Heart left ventricle (tissue), 16 donors: Measurements from ENCODE around the gene JUND. TPM values are rescaled to one million over a fixed set of nuclear protein-coding genes. Genes with fewer than 3 reads are reported as not detected.

Experiments
- ATAC-seq, 4 donors: fragments of 200-7000 bp; cut with Tn5 transposase; one replicate each; pipeline ENCODE4 v1.9.1; 2020 to 2022; ENCODE audit warnings: moderate library complexity in 4 of 4, mild to moderate bottlenecking in 3 of 4, moderate number of reproducible peaks in 1 of 4
- DNase-seq, 5 donors: peaks; one replicate each; pipeline ENCODE4 v3.0.0-alpha.2; 2020
- H3K27ac ChIP-seq, 12 donors: fragments of 200-600 bp; sonication (generic) in 4 of 12; one replicate each; pipeline versions ENCODE4 v1.5.0 to v1.8.0; 2016 to 2022; ENCODE audit warnings: mild to moderate bottlenecking in 2 of 12
- H3K27me3 ChIP-seq, 9 donors: fragments of 200-600 bp; sonication (generic) in 2 of 9; one replicate each; pipeline versions ENCODE4 v1.5.1 to v1.8.0; 2016 to 2022; ENCODE audit warnings: mild to moderate bottlenecking in 3 of 9
- H3K36me3 ChIP-seq, 9 donors: fragments of 200-600 bp; sonication (generic) in 2 of 9; one replicate each; pipeline versions ENCODE4 v1.5.0 to v1.8.0; 2018 to 2022; ENCODE audit warnings: mild to moderate bottlenecking in 2 of 9
- H3K4me1 ChIP-seq, 12 donors: fragments of 200-600 bp; sonication (generic) in 4 of 12; one replicate each; pipeline versions ENCODE4 v1.5.0 to v1.8.0; 2016 to 2022; ENCODE audit warnings: mild to moderate bottlenecking in 3 of 12
- H3K4me3 ChIP-seq, 12 donors: fragments of 200-600 bp; sonication (generic) in 4 of 12; one replicate each; pipeline versions ENCODE4 v1.5.0 to v1.8.0; 2017 to 2022; ENCODE audit warnings: mild to moderate bottlenecking in 9 of 12, moderate library complexity in 4 of 12
- H3K9me3 ChIP-seq, 12 donors: fragments of 200-600 bp; sonication (generic) in 4 of 12; one replicate each; pipeline versions ENCODE4 v1.5.0 to v1.8.0; 2016 to 2022; ENCODE audit warnings: mild to moderate bottlenecking in 1 of 12
- CTCF ChIP-seq, 12 donors: fragments of 200-600 bp; sonication (generic) in 4 of 12; IDR thresholded peaks; one replicate each; pipeline versions ENCODE4 v1.5.0 to v1.8.0; 2018 to 2022; ENCODE audit warnings: antibody characterized with exemption in 12 of 12, mild to moderate bottlenecking in 5 of 12
- POLR2A ChIP-seq, 2 donors: fragments of 450-650 bp; IDR thresholded peaks; one replicate each; pipeline ENCODE4 v1.6.1; 2017; ENCODE audit warnings: antibody characterized with exemption in 2 of 2, mild to moderate bottlenecking in 2 of 2, moderate library complexity in 2 of 2
- WGBS, 4 donors: extraction: QIAGEN DNeasy Blood & Tissue Kit in 2 of 4; methylation state at CpG; one replicate each; pipeline versions ENCODE4 v1.1.5 to v1.1.7; 2013 to 2018; 5-methylcytosine and 5-hydroxymethylcytosine counted together
- intact Hi-C, 10 donors: fragments of 100-400 bp; cut with DNase I; formaldehyde crosslinking; loops; one replicate each; pipeline versions ENCODE4 v1.11.1 to v1.14.2; 2022
- polyA plus RNA-seq, 2 donors: library from polyadenylated mRNA; stranded (reverse); fragments of 200-250 nt; gene quantifications; one replicate each; pipeline ENCODE4 v1.2.3, GENCODE V29; 2013
- total RNA-seq, 9 donors: library from RNA; depleted of rRNA in 2 of 9; stranded (reverse); fragments of >200 nt in 2 of 9; fragmentation: NEBNext Ultra II Directional in 3 of 9; extraction: Animal tissue kit (Norgen Biotek cat#: 25700) in 3 of 9; gene quantifications; one replicate each; pipeline versions ENCODE4 v1.1.0 to v1.2.4, GENCODE V29; 2016 to 2023
- donor health status: ischemic (EF 13 %, LVEDD 7.1; RV severe dilation, severe dysfunction).
- donor health status: healthy with polysubstance abuse.
- donor health status: DM: no; HTN: yes; CAD: no.
- donor health status: DM: no; HTN: no; CAD: no.
- donor health status: ischemic (EF 25% LVEDD 6.9; RV normal size, moderate dysfunction).
- donor health status: ischemic (EF 25% LVEDD 5.7; RV mildly dilated, moderate dysfunction).
- donor health status: healthy.
- donor health status: DM: yes; HTN: yes; CAD: no.
- donor health status: ischemic (EF 35%, LVEDD 5.7; RV mildly dilated, moderate dysfunction).
- donor health status: nonischemic (EF 11% LVEDD 7.7; RV severe dilation, severe dysfunction).
- donor health status: DM: yes; HTN: yes; CAD: no.
- donor health status: PGD.
- donor health status: ischemic (EF 29% LVEDD 5.4; RV normal size, mild dysfunction).
- donor health status: nonischemic (EF 23%, LVEDD 6.1; RV moderate dilation, normal function).

Gene JUND
- total and polyA plus RNA-seq, 11 donors = 80.2 to 352 (median 137) TPM

GRCh38 chr19:18297308-18297707, 15.9 kb upstream of the JUND start:
- H3K27me3 ChIP-seq = no peaks in the 10 kb centered on the region
- no peak overlapping the region for H3K4me3 ChIP-seq
- 28 to 41% (median 37%) methylated on average over 4 of the region's 4 CpGs for WGBS, 4 donors
- intact Hi-C loops = no loop called here
- H3K27ac ChIP-seq = no peak overlapping the region
- DNase-seq (no peak), ATAC-seq (no peak)
- H3K9me3 ChIP-seq = no peaks in the 10 kb centered on the region
- H3K4me1 ChIP-seq = peaks cover 2 to 35% (median 23%) of the 10 kb centered on the region in 12 donors
- no peaks in the 10 kb centered on the region for H3K36me3 ChIP-seq
- TF ChIP-seq POLR2A (IDR thresholded peaks at IDR 0.05) = no peak
- no peak for TF ChIP-seq CTCF (IDR thresholded peaks at IDR 0.05)

GRCh38 chr19:18295034-18295451, 13.6 kb upstream of the JUND start:
- ATAC-seq (no peak), DNase-seq (no peak)
- Histone ChIP-seq H3K4me1 (peaks cover 0 to 36% (median 21%) of the 10 kb centered on the region in 12 donors), H3K4me3 (no peak overlapping the region), H3K36me3 (no peaks in the 10 kb centered on the region), H3K27me3 (no peaks in the 10 kb centered on the region), H3K9me3 (no peaks in the 10 kb centered on the region), H3K27ac (no peak overlapping the region)
- intact Hi-C loops = no loop called here
- WGBS, 4 donors = 73 to 98% (median 86%) methylated on average over 4 of the region's 4 CpGs
- no peak for TF ChIP-seq CTCF (IDR thresholded peaks at IDR 0.05)
- TF ChIP-seq POLR2A (IDR thresholded peaks at IDR 0.05) = no peak

- peaks cover 0 to 42% (median 22%) of the 10 kb centered on the region in 12 donors for H3K4me1 ChIP-seq
- H3K27me3 ChIP-seq = no peaks in the 10 kb centered on the region
- 28 to 69% (median 56%) methylated on average over 7 to 9 of the region's 9 CpGs for WGBS, 4 donors
- H3K4me3 ChIP-seq = no peak overlapping the region
- peak overlapping the region in 7 of 12 donors; percentile 96 to 100 (median 99) for H3K27ac ChIP-seq
- TF ChIP-seq POLR2A (IDR thresholded peaks at IDR 0.05) = no peak
- no peaks in the 10 kb centered on the region for H3K9me3 ChIP-seq
- DNase-seq = peak in 1 of 5 donors; percentile 77
- no peak for ATAC-seq
- no peaks in the 10 kb centered on the region for H3K36me3 ChIP-seq
- intact Hi-C loops = no loop called here
Measured at GRCh38 chr19:18294467-18294864, 13.0 kb upstream of the JUND start.

- DNase-seq (no peak), ATAC-seq (no peak)
- Histone ChIP-seq H3K27ac (peak overlapping the region; percentile 96 to 100 (median 99)), H3K4me3 (peak overlapping the region in 4 of 12 donors; percentile 64 to 98 (median 74)), H3K9me3 (no peaks in the 10 kb centered on the region), H3K36me3 (no peaks in the 10 kb centered on the region), H3K4me1 (peaks cover 0 to 43% (median 22%) of the 10 kb centered on the region in 12 donors), H3K27me3 (no peaks in the 10 kb centered on the region)
- 57 to 67% (median 60%) methylated on average over 18 of the region's 18 CpGs for WGBS, 4 donors
- intact Hi-C loops = no loop called here
- no peak for TF ChIP-seq CTCF (IDR thresholded peaks at IDR 0.05)
- no peak for TF ChIP-seq POLR2A (IDR thresholded peaks at IDR 0.05)
Measured at GRCh38 chr19:18293642-18294466, 12.4 kb upstream of the JUND start.
